Measurements from ENCODE around the gene PHF19.

GRCh38 chr9:120869726-120870125, 7.3 kb downstream of the PHF19 start:
- no peak for TF ChIP-seq POLR2AphosphoS5 (IDR thresholded peaks at IDR 0.05; ENCODE audit: borderline replicate concordance, low read depth, low read length)
- no peak for TF ChIP-seq EZH2 (IDR thresholded peaks at IDR 0.05)
